GM18519 (cell line): ENCODE results near the gene CYTH4.
"Not testable (repeated sequence)": the region's sequence is repeated elsewhere in the genome, so short reads cannot be mapped to it uniquely, and the experiment has no call there.

ENCODE experiments used
- ATAC-seq: cut with Tn5 transposase; IDR thresholded peaks from one replicate; pipeline ENCODE4 v1.9.1; 2021; ENCODE audit warnings: mild to moderate bottlenecking, moderate library complexity; ENCODE audit not compliant: unreplicated experiment, low FRiP score

Gene CYTH4

GRCh38 chr22:37248251-37248650, 34.1 kb upstream of the CYTH4 start:
- no peak for ATAC-seq

DNA sequence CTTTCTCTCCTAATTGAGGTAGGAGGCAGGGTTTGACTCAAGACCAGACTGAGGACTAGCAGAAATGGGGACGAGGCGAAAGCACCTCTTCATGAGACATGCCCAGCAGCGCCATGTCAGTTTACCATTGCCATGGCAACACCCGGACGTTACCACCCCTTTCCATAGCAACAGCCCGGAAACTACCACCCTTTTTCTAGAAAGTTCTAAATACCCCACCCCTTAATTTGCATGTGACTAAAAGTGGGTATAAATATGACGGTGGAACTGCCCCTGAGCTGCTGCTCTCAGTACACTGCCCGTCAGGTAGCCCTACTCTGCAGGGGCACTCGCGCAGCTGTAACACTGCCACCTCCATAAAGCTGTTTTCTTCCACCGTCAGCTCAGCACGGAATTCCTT, 32.3 kb upstream of the CYTH4 start:
- ATAC-seq: no peak

DNA sequence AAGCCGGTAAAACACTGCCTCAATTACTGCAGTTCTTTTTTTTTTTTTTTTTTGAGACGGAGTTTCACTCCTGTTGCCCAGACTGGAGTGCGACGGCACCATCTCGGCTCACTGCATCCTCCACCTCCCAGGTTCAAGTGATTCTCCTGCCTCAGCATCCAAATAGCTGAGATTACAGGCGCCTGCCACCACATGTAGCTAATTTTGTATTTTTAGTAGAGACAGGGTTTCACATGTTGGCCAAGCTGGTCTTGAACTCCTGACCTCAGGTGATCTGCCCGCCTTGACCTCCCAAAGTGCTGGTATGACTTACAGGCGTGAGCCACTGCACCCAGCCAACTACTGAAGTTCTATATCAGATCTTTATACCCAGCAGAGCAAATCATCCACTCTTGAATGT, 30.5 kb upstream of the CYTH4 start:
- not testable (repeated sequence) for ATAC-seq

GRCh38 chr22:37253126-37253660, 29.1 kb upstream of the CYTH4 start:
- ATAC-seq: no peak

GRCh38 chr22:37254209-37254866, 28.0 kb upstream of the CYTH4 start:
- no peak for ATAC-seq

DNA sequence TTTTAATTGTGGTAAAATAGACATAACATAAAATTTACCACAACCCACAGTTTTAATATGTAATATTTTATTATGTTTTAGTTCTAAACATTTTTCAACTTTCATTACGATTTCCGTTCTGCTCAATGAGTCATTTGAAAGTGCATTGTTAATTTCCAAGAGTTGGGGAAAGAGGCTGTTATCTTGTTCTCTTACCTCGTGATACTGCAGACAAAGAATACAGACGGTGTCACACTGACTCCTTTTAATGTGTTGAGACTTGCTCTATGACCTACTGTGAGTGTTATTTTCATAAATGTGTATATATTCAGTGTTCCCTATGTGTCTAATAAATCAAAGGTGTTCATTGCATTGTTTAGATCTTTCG, 27.5 kb upstream of the CYTH4 start:
- ATAC-seq: no peak

GRCh38 chr22:37255558-37256006, 26.7 kb upstream of the CYTH4 start:
- ATAC-seq: no peak

- ATAC-seq: no peak
Observed at GRCh38 chr22:37256075-37256726, 26.1 kb upstream of the CYTH4 start.

DNA sequence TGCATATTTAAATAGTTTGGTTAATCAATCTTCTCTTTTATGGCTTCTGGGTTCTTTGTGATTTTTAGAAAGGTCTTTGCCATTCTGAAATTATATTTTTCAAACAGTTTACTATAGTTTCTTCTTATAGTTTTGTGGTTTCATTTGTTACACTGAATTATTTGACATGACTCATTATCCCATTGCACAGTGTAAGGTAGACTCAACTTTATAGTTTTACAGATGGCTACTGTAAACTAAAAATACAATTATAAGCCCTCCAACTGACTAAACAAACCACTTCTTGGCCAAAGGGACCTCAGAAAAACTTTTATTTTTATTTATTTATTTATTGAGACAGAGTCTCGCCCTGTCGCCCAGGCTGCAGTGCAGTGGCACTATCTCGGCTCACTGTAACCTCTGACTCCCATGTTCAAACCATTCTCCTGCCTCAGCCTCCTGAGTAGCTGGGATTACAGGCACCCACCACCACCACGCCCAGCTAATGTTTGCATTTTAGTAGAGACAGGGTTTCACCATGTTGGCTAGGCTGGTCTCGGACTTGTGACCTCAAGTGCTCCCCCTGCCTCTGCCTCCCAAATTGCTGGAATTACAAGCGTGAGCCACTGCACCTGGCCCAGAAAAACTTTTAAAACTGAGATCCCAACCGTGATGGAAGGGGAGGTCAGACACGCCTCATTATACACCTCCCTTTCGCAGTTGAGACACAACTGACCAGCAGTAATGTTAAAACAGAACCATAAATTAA, 24.1 kb upstream of the CYTH4 start:
- ATAC-seq: no peak

DNA sequence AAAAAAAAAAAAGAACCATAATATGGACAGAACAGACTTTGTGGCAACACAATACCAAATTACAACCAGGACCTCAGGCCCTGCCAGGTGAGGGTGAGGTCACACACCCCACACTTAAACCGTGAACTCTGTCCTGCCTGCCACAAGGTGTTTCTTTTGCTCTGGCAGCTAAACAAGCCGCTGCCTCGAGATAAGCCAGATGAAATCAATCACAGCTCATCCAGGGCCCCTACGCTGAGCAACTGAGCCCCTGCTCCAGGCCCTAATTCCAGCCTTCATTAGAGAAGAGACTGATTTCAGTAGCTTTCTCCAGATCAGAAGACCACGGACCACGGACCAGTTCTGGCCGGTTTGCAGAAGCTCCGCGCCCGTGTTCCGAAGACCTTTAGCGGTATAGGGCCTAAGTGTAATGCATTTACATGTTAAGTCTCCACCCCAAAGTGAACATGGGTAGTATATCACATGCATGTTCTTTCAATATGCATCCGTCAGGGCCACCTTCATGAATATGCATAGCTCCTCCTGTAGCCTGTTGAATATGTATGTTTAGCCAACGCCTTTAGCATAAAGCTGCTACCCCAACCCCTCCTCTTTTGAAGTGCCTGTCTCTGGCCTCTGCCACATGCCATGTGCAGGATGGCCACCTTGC, 23.4 kb upstream of the CYTH4 start:
- ATAC-seq: no peak

- ATAC-seq: no peak
Observed at GRCh38 chr22:37259540-37260029, 22.7 kb upstream of the CYTH4 start.

DNA sequence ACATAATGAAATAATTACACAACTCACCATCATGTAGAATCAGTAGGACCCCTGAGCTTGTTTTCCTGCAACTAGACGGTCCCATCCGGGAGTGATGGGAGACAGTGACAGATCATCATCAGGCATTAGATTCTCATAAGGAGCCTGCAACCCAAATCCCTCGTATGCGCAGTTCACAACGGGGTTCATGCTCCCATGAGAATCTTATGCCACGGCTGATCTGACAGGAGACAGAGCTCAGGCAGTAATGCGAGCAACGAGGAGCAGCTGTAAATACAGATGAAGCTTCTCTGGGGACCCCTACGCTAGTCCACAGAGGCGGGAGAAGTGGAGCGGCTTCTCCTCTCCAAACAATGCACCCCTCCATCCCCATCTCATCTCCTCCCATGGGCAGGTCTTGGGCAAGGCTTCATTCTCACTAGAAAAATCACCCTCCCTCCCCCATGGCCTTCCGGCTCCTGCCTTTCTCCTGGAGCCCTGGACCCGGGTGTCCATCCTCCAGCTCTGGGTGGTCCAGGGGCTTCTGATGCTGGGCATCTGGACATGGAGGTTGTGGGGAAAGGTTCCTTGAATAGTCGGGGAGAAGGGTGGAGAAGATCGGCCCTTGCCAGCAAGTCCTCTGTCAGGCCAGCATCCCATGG, 22.0 kb upstream of the CYTH4 start:
- no peak for ATAC-seq

GRCh38 chr22:37260901-37261336, 21.4 kb upstream of the CYTH4 start:
- no peak for ATAC-seq

DNA sequence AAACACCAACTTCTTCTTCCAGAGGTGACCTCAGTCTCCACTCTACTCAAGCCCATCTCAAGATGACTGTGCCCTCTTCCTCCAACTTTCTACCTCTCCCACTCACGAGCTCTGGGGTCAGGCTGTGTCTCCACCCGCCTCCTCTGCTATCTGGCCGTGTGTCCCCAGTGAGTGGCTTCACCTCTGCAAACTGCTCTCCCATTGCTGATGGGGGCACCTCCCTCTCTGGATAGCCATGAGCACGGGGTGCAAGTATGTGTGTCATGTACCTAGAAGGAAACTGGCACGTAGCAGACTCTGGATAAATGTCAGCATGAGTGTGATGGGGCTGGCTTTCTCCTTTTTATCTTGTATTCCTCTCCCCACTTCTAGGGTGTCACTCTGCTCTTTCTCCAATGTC, 20.0 kb upstream of the CYTH4 start:
- no peak for ATAC-seq

DNA sequence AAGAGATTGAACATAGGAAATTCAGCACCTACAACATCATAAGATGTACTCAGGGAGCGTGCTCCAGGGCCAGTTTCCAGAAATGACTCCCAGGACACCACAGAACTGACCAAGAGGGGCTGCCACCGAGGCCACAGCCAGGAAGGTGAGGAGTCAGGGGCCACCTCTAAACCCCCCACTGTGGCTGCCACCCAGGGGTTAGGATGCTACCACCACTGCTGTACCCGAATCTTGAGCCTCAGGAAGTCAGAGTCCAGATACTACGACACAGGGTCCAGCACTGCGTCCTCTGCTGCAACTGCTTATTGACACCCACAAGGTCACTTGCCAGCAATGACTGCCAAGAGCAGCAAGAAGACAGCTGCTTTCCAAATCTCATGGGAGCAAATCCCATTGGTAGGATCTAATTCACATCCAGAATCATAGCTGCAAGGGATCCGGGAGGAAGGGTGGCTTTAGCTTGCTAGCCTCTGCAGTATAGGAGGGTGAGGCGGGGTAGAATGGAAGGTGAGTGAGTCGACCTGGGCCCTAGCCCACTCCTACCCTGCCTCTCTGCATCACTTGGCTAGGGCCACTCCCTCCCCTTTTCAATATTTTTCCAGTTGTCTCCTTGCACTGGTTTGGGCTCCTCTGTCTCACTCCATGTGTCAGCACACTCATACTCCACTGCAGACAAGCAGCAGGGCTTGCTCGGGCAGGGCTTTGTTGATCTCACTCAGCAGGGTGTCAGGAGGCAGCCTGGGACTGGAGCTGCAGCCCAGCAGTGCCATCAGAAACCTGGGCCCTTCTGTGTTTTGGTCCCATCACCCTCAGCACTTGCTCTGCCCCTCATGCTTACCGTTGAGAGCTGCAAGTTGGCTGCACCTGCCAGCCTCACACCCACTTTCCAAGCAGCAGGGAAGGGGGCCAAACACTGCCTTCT, 18.1 kb upstream of the CYTH4 start:
- no peak for ATAC-seq

- no peak for ATAC-seq
Observed at GRCh38 chr22:37266581-37267134, 15.7 kb upstream of the CYTH4 start.

DNA sequence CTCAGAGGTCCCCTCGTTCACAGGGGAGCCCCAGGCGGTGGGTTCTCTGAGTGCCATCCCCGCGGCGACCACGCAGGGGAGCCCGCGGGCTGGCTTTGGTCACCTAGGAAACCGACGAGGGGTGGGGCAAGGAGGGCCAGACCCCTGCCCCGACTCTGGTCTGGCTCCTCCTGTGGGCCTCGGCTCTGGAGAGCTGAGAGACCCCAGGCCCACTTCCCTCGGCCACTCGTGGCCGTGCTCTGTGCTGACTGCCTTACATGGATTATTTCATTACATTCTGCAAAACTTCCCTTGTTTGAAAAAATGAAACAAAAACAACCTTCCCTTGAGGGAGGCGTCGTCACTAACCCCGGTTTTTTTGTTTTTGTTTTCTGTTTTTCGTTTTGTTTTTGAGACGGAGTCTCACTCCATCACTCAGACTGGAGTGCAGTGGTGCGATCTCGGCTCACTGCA, 15.1 kb upstream of the CYTH4 start:
- no peak for ATAC-seq

GRCh38 chr22:37267661-37268413, 14.5 kb upstream of the CYTH4 start:
- ATAC-seq: no peak
